ENCODE data around the gene FRMD4A.
A peak's percentile ranks its signal among the peaks of the same experiment; 100 is the strongest.

FRMD4A gene

DNA sequence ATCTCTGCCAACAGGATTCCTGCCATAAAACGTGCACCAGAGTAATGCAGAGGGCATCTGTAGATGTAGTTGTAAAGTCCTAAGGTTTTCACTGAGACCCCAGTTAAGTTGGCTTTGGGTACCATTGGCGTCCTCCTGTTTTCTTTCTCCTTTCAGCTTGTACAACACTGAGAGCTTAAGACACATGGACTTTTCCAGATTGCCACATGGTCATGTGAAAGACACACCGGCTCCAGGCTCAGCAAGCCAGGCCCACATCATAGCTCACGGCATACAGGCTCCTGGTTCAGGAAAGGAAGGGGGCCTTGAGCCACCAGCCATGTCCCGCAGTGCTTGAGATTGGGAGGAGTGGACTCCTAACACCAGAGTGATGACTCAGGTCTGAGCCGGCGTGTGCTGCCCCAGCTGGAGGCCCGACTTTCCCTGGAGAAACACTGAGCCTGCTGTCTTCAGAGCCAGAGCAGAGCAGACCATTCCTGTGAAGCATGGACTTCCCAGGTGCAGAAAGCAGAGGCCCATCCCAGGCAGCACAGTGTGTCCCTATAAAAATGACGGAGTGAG, 491.2 kb downstream of the FRMD4A start:
- TF ChIP-seq, protein P1, sequence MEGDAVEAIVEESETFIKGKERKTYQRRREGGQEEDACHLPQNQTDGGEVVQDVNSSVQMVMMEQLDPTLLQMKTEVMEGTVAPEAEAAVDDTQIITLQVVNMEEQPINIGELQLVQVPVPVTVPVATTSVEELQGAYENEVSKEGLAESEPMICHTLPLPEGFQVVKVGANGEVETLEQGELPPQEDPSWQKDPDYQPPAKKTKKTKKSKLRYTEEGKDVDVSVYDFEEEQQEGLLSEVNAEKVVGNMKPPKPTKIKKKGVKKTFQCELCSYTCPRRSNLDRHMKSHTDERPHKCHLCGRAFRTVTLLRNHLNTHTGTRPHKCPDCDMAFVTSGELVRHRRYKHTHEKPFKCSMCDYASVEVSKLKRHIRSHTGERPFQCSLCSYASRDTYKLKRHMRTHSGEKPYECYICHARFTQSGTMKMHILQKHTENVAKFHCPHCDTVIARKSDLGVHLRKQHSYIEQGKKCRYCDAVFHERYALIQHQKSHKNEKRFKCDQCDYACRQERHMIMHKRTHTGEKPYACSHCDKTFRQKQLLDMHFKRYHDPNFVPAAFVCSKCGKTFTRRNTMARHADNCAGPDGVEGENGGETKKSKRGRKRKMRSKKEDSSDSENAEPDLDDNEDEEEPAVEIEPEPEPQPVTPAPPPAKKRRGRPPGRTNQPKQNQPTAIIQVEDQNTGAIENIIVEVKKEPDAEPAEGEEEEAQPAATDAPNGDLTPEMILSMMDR (IDR thresholded peaks at IDR 0.05; ENCODE audit: unreplicated experiment in 3 of 3) = no peak
- Mint-ChIP-seq H3K4me3 (no peak overlapping the region), H3K9me3 (peaks cover 2% of the 10 kb centered on the region), H3K4me1 (peaks cover 22% of the 10 kb centered on the region), H3K27me3 (ENCODE audit: low read depth) (no peaks in the 10 kb centered on the region), H3K36me3 (ENCODE audit: low read depth) (peaks cover 18% of the 10 kb centered on the region), H3K27ac (no peak overlapping the region)

DNA sequence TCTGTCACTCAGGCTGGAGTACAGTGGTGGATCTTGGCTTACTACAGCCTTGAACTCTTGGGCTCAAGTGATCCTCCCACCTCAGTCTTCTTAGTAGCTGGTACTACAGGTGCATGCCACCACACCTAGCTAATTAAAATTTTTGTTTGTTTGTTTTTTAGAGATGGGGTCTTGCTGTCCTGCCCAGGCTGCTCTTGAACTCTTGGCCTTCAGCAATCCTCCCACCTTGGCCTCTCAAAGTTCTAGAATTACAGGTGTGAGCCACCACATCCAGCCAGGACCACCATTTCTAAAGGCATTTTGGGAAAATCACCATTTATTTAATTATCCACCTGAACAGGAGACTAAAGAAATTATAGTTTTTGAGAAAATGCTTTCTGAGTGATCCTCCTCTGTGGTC, 491.7 kb downstream of the FRMD4A start:
- TF ChIP-seq, protein P1 (IDR thresholded peaks at IDR 0.05; ENCODE audit: unreplicated experiment in 3 of 3) = no peak
- peaks cover 2% of the 10 kb centered on the region for H3K9me3 Mint-ChIP-seq
- no peak overlapping the region for H3K27ac Mint-ChIP-seq
- no peak overlapping the region for H3K4me3 Mint-ChIP-seq
- no peaks in the 10 kb centered on the region for H3K27me3 Mint-ChIP-seq (ENCODE audit: low read depth)
- H3K4me1 Mint-ChIP-seq = peaks cover 27% of the 10 kb centered on the region
- H3K36me3 Mint-ChIP-seq (ENCODE audit: low read depth) = peaks cover 18% of the 10 kb centered on the region

DNA sequence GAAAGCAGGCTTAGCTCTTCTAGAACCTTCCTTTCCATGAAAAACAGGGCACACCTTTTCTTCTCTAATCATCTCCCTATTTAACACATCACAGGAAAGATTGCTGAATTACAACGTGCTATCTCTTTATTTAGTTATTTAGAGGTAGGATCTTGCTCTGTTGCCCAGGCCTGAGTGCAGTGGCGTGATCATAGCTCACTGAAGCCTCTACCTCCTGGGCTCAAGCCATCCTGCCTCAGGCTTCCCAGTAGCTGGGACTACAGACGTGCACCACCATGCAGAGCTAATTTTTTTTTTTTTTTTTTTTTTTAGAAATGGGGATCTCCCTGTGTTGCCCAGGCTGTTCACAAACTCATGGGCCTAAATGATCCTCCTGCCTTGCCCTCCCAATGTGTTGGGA, 492.8 kb downstream of the FRMD4A start:
- no peak overlapping the region for H3K4me3 Mint-ChIP-seq
- TF ChIP-seq, protein P1 (IDR thresholded peaks at IDR 0.05; ENCODE audit: unreplicated experiment in 3 of 3) = no peak
- H3K36me3 Mint-ChIP-seq (ENCODE audit: low read depth) = peaks cover 18% of the 10 kb centered on the region
- H3K27ac Mint-ChIP-seq = peak overlapping the region in 1 of 3 experiments; percentile 88
- no peaks in the 10 kb centered on the region for H3K27me3 Mint-ChIP-seq (ENCODE audit: low read depth)
- peaks cover 2% of the 10 kb centered on the region for H3K9me3 Mint-ChIP-seq
- H3K4me1 Mint-ChIP-seq = peaks cover 36% of the 10 kb centered on the region

DNA sequence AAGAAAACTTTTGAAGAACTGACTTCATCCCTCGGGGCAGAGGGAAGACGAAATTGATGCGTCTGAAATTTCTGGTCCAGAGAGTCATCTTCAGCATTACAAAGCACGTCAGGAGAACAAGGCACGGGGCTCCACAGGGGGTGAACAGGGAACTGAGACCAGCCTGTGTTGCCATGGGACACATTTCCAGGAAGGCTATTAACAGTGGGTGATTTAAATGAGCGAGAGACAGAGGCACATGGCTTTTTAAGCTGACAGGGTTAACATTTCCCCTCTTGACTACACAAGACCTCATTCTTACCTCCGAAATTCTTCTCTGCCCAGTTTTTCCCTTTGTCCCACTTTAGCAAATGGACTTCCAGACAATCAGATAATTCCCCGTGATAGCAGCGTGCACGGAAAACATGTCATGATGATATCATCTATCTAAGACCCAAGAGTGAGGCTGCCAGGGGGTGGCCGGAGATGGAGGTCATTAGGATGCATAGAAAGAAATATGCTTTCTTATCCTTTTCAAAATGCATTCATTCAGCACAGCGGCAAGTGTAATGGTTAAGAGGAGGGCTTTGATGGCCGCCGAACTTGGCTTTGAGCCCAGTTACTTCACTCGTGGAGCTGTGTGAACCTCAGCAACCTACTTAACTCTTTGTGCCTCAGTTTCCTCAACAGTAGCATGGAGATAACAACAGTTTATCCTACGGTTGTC, 496.0 kb downstream of the FRMD4A start:
- H3K27ac Mint-ChIP-seq = peak overlapping the region; percentile 70 to 83 (median 78)
- peaks cover 55% of the 10 kb centered on the region for H3K4me1 Mint-ChIP-seq
- no peaks in the 10 kb centered on the region for H3K9me3 Mint-ChIP-seq
- peaks cover 4% of the 10 kb centered on the region for H3K36me3 Mint-ChIP-seq (ENCODE audit: low read depth)
- TF ChIP-seq, protein P1 (IDR thresholded peaks at IDR 0.05; ENCODE audit: unreplicated experiment in 3 of 3) = no peak
- H3K27me3 Mint-ChIP-seq (ENCODE audit: low read depth) = no peaks in the 10 kb centered on the region
- H3K4me3 Mint-ChIP-seq = peak overlapping the region in 2 of 3 experiments; percentile 45 to 47

DNA sequence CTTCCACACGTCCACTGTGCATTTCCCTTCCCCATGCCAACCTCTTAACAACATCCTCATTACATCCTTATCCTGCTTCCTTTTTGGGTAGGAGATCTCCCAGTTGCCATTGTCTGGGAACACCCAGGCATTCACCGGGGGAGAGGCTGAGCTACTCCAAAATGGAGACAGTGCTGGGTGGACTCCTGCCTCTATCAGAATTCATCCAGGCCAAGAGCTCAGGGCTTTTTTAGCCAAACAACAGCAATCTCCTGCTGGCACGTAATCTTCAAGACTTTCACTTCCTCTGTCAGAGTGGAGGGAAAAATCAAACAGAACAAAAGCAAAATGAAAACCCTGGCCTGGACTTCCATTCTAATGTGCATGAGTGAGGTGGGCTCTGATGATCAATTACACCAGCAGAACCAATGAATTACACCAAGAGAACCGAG, 499.0 kb downstream of the FRMD4A start:
- Mint-ChIP-seq H3K27me3 (ENCODE audit: low read depth) (no peaks in the 10 kb centered on the region), H3K9me3 (no peaks in the 10 kb centered on the region), H3K27ac (peak overlapping the region; percentile 21 to 87 (median 78)), H3K4me1 (peaks cover 60% of the 10 kb centered on the region), H3K36me3 (ENCODE audit: low read depth) (peaks cover 11% of the 10 kb centered on the region), H3K4me3 (peak overlapping the region in 2 of 3 experiments; percentile 7 to 8)
- TF ChIP-seq, protein P1 (IDR thresholded peaks at IDR 0.05; ENCODE audit: unreplicated experiment in 3 of 3) = no peak

Measured in nephron (organoid).